Transverse colon (tissue), 4 donors: Measurements from ENCODE around the gene KCNA1. TPM values are rescaled to one million over a fixed set of nuclear protein-coding genes. Genes with fewer than 3 reads are reported as not detected.
A peak's percentile ranks its signal among the peaks of the same experiment; 100 is the strongest.

Source experiments
- DNase-seq: peaks from one replicate; pipeline ENCODE4 v3.0.0-alpha.2; 2019
- H3K27ac ChIP-seq, 4 donors: fragments of 200-600 bp; sonication (generic); 2 replicates each; pipeline ENCODE4 v1.5.1; 2016 to 2018; ENCODE audit warnings: inconsistent platforms in 4 of 4
- H3K27me3 ChIP-seq: fragments of 200-600 bp; sonication (generic); 2 replicates; pipeline ENCODE4 v1.5.1; 2017; ENCODE audit warnings: inconsistent platforms
- H3K36me3 ChIP-seq, 4 donors: fragments of 200-600 bp; sonication (generic); 2 replicates each; pipeline ENCODE4 v1.5.1; 2017 to 2019; ENCODE audit warnings: inconsistent platforms in 4 of 4
- H3K4me1 ChIP-seq, 4 donors: fragments of 200-600 bp; sonication (generic); 2 replicates each; pipeline ENCODE4 v1.5.1; 2017 to 2020; ENCODE audit warnings: inconsistent platforms in 4 of 4
- H3K4me3 ChIP-seq, 4 donors: fragments of 200-600 bp; sonication (generic); 1 replicate in 1 of 4; 2 replicates in 3 of 4; pipeline versions ENCODE4 v1.5.1 to v1.6.1; 2017 to 2019; ENCODE audit warnings: inconsistent platforms in 4 of 4
- H3K9me3 ChIP-seq, 2 donors: fragments of 200-600 bp; sonication (generic); 2 replicates each; pipeline ENCODE4 v1.5.1; 2017 to 2019; ENCODE audit warnings: inconsistent platforms in 2 of 2
- EP300 ChIP-seq: sonication (generic); formaldehyde crosslinking; IDR thresholded peaks from one replicate; pipeline ENCODE4 v1.6.1; 2017; ENCODE audit warnings: antibody characterized with exemption, low read depth
- POLR2A ChIP-seq: fragments of 450-650 bp; IDR thresholded peaks from one replicate; pipeline ENCODE4 v1.6.1; 2016; ENCODE audit warnings: antibody characterized with exemption, mild to moderate bottlenecking, moderate library complexity
- POLR2AphosphoS5 ChIP-seq, 3 donors: sonication (generic); formaldehyde crosslinking; IDR thresholded peaks; one replicate each; pipeline ENCODE4 v1.6.1; 2016; ENCODE audit warnings: antibody characterized with exemption in 3 of 3
- WGBS, 2 donors: methylation state at CpG; one replicate each; pipeline ENCODE4 v1.1.5; 2018; ENCODE audit warnings: low coverage in 1 of 2; 5-methylcytosine and 5-hydroxymethylcytosine counted together
- in situ Hi-C, 4 donors: fragments of 200-750 bp; cut with MboI; loops; one replicate each; pipeline versions ENCODE4 v1.15.0 to v1.15.1; 2017; ENCODE audit warnings: low sequenced_read_pairs in 3 of 4, low pct_ligation_motif_present in 1 of 4, low pct_unique_long_range_greater_than_20kb in 1 of 4
- intact Hi-C: fragments of 100-400 bp; cut with DNase I; formaldehyde crosslinking; loops from one replicate; pipeline ENCODE4 v1.15.1; 2023; ENCODE audit warnings: low total_unique reads
- total RNA-seq, 4 donors: library from RNA; depleted of rRNA; stranded (reverse); fragments of >200 nt; gene quantifications; one replicate each; pipeline ENCODE4 v1.1.0, GENCODE V29; 2016
- TF ChIP-seq, protein P1 (sequence below), 5 experiments: fragments of 200-600 bp in 3 of 5; fragments of 450-650 bp in 2 of 5; sonication (generic) in 3 of 5; IDR thresholded peaks; 1 replicate in 2 of 5; 2 replicates in 3 of 5; pipeline ENCODE4 v1.5.1; 2016 to 2017; ENCODE audit warnings: antibody characterized with exemption in 5 of 5, inconsistent platforms in 3 of 5, mild to moderate bottlenecking in 2 of 5, moderate library complexity in 1 of 5

KCNA1 gene
- total RNA-seq, 4 donors from 2014 or later: 0.32 to 0.75 (median 0.41) TPM; not detected in 1

DNA sequence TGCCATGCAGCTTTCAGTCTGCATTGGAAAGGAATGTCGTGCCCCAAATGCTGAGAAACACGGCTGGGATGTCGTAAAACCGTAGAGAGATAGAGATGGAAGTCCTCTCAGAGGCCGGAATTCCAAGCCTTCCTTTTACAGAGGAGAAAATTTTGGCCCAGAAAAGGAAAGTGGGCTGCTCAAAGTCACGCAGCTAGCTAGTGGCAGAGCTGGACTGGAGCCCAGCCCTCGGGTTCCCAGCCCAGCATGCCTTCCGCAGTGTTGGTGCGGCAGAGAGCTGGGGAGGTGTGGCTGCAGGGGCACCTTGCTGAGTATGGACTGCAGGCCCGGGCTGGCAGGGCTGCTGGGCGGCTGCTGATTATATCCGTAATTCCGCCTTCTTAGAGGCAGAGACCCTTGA lies 50.3 kb downstream of the KCNA1 start:
- peaks cover 44% of the 10 kb centered on the region for H3K27me3 ChIP-seq
- WGBS, 2 donors: 40 to 48% methylated on average over 5 to 13 of the region's 13 CpGs
- intact Hi-C loops (no loop called here), in situ Hi-C loops (no loop called here)
- TF ChIP-seq POLR2A (no peak), POLR2AphosphoS5 (IDR thresholded peaks at IDR 0.05) (no peak), EP300 (no peak)
- TF ChIP-seq, protein P1, sequence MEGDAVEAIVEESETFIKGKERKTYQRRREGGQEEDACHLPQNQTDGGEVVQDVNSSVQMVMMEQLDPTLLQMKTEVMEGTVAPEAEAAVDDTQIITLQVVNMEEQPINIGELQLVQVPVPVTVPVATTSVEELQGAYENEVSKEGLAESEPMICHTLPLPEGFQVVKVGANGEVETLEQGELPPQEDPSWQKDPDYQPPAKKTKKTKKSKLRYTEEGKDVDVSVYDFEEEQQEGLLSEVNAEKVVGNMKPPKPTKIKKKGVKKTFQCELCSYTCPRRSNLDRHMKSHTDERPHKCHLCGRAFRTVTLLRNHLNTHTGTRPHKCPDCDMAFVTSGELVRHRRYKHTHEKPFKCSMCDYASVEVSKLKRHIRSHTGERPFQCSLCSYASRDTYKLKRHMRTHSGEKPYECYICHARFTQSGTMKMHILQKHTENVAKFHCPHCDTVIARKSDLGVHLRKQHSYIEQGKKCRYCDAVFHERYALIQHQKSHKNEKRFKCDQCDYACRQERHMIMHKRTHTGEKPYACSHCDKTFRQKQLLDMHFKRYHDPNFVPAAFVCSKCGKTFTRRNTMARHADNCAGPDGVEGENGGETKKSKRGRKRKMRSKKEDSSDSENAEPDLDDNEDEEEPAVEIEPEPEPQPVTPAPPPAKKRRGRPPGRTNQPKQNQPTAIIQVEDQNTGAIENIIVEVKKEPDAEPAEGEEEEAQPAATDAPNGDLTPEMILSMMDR (IDR thresholded peaks at IDR 0.05): no peak
- DNase-seq: no peak
- H3K9me3 ChIP-seq: no peaks in the 10 kb centered on the region
- H3K4me3 ChIP-seq: no peak overlapping the region
- no peaks in the 10 kb centered on the region for H3K36me3 ChIP-seq
- no peaks in the 10 kb centered on the region for H3K4me1 ChIP-seq
- H3K27ac ChIP-seq: peak overlapping the region in 2 of 4 donors; percentile 34 to 38

DNA sequence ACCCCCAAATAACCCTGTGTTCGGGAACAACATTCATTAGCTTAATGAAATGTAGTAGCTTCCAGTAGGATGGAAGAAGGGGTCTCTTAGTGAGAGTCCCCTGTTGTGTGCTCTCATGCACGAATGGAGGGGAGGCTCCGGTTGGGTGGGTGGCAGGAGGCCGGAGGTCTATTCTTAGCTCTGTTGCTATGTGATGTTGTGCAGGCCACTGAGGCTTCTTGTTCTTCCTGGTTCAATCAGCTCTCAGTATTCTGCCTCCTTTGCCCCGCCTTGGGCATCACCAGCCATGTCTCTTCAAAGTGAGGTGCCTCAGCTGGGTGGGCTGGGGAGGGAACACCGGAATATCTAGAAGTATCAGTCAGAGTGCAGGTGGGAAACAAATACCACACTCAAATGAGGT lies 50.8 kb downstream of the KCNA1 start:
- in situ Hi-C loops (no loop called here), intact Hi-C loops (no loop called here)
- no peak for DNase-seq
- Histone ChIP-seq H3K4me3 (no peak overlapping the region), H3K27ac (peak overlapping the region in 2 of 4 donors; percentile 34 to 38), H3K4me1 (no peaks in the 10 kb centered on the region), H3K27me3 (peaks cover 44% of the 10 kb centered on the region), H3K36me3 (no peaks in the 10 kb centered on the region), H3K9me3 (no peaks in the 10 kb centered on the region)
- no peak for TF ChIP-seq POLR2A
- no peak for TF ChIP-seq EP300
- TF ChIP-seq, protein P1 (IDR thresholded peaks at IDR 0.05): no peak
- no peak for TF ChIP-seq POLR2AphosphoS5 (IDR thresholded peaks at IDR 0.05)
- WGBS, 2 donors: 73 to 77% methylated on average over 4 to 6 of the region's 6 CpGs

DNA sequence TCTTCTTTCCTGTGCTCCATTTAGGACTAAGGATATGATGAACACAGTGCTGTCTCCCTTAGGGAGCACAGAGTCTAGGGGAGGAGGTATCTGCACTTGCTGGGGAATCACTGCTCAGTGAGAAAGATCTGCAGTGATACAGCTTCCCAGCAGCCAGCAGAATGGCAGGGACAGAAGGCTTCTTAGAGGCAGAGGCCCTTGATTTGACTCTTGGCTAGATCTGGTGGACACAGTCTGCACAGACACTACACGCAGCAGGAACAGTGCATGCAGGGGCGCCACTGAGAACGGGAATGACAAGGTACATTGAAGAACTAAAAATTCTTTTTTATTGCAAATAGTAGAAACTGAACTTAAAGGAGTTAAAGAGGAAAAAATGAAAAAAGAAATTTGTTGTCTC lies 51.6 kb downstream of the KCNA1 start:
- no peak overlapping the region for H3K4me3 ChIP-seq
- 67% methylated on average over 3 of the region's 3 CpGs; no CpG with 5 or more reads in 1 of the 2 donors for WGBS, 2 donors
- no peak for DNase-seq
- TF ChIP-seq, protein P1 (IDR thresholded peaks at IDR 0.05): no peak
- no peak for TF ChIP-seq POLR2A
- intact Hi-C loops (no loop called here), in situ Hi-C loops (no loop called here)
- H3K27me3 ChIP-seq: peaks cover 44% of the 10 kb centered on the region
- no peak overlapping the region for H3K27ac ChIP-seq
- H3K9me3 ChIP-seq: no peaks in the 10 kb centered on the region
- H3K36me3 ChIP-seq: no peaks in the 10 kb centered on the region
- no peaks in the 10 kb centered on the region for H3K4me1 ChIP-seq

DNA sequence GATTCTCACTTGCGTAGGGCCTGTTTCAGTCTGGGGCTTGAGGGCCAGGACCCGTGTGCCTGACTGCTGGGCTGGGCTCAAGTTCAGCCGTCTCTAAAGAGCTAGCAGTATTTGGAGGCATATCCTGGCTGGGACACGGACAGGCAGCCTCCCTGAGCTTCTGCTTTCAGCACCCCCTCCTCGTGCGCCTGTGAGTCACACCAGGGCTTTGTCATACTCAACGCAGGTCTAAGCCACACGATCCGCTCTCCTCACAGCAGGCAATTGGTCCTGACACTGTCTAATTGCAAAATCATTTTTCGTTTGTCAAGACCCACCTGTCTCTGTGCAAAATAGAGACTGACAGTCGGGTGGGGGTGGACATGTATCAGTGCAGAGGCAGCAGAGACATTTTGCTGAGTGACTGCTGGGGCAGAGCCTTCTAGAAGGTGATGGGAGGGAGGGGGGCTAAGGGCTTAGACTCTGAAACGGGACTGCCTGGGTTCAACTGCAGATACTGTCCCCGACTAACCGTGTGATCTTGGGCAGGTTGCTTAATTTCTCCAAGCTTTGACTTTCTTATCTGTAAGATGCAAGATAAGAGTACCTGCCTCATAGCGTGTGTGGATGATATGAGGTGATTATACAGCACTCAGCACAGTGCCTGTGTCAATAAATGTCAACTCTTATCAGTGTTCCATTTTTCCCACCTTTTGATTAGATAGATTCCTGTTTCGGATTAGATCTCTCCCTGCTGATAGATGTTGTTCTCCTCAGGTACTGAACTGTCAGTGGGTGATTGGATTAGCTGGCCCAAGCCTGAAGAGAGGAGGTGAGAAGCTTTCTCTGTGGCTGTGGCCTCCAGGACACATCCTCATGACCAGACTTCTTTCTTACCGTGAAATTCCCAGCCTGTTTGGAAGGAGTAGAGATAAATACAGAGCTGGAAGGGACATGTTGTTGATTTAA lies 53.1 kb downstream of the KCNA1 start:
- H3K27me3 ChIP-seq: peaks cover 47% of the 10 kb centered on the region
- WGBS, 2 donors: 48 to 59% methylated on average over 9 to 17 of the region's 17 CpGs
- no peak for DNase-seq

More for the DNA sequence above, 53.1 kb downstream of the KCNA1 start:
- TF ChIP-seq EP300 (no peak), POLR2A (no peak), POLR2AphosphoS5 (IDR thresholded peaks at IDR 0.05) (no peak)
- TF ChIP-seq, protein P1 (IDR thresholded peaks at IDR 0.05): no peak
- Histone ChIP-seq H3K27ac (no peak overlapping the region), H3K4me3 (no peak overlapping the region), H3K4me1 (no peaks in the 10 kb centered on the region), H3K9me3 (no peaks in the 10 kb centered on the region), H3K36me3 (no peaks in the 10 kb centered on the region)
- in situ Hi-C loops: no loop called here
- intact Hi-C loops: no loop called here

Other genes with a start within 250 kb of the KCNA1 start
- gene GALNT8, start 189.5 kb upstream of the KCNA1 start, total RNA-seq: 10 to 100 TPM in 2 of 4 donors, 1 to 10 TPM in 2; 3.5 to 43.2 (median 14.2) TPM
- 1 to 10 TPM in 3 of 4 donors, under 1 TPM in 1; 0.60 to 3.7 (median 2.0) TPM for gene KCNA5, start 134.0 kb downstream of the KCNA1 start, total RNA-seq